GM21390 (cell line): ENCODE results near the gene TENM4.
"Not testable (repeated sequence)": the region's sequence is repeated elsewhere in the genome, so short reads cannot be mapped to it uniquely, and the experiment has no call there.

Experiments
- ATAC-seq: cut with Tn5 transposase; IDR thresholded peaks from one replicate; pipeline ENCODE4 v1.9.1; 2021; ENCODE audit not compliant: unreplicated experiment

TENM4 gene

DNA sequence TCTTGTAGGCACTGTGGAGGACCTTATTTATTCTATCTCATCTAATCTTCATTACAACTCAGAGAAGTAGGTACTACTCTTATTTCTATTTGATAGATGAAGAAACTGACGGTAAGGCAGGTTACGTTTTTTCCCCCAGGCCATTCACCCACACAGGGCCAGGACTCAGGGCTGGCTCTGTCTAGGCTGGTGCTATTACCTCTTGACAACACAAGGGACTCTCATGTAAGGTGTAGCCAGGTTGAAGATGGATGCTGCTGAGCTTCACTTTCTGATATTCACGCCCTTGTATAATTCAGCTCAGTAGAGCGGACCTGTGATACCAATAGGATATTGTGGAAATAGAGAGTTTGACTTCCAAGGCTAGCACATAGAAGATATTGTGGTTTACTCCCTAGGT, 453.1 kb downstream of the TENM4 start:
- ATAC-seq, result no peak

DNA sequence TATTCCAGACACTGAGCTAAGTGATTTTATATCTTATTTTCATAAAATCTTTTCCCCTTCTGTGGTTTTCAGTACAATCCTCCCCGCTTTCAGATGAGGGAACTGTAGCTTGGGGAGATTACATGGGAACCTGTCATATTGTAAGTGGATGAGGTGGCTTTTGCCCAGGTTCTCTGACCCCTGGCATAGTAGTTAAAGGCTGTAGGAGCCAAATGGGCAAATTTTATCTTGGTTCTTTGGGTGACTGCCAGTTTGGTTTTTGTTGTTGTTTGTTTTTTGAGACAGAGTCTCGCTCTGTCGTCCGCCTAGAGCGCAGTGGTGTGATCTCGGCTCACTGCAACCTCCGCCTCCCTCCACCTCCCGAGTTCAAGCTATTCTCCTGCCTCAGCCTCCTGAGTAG, 454.5 kb downstream of the TENM4 start:
- ATAC-seq, result no peak

DNA sequence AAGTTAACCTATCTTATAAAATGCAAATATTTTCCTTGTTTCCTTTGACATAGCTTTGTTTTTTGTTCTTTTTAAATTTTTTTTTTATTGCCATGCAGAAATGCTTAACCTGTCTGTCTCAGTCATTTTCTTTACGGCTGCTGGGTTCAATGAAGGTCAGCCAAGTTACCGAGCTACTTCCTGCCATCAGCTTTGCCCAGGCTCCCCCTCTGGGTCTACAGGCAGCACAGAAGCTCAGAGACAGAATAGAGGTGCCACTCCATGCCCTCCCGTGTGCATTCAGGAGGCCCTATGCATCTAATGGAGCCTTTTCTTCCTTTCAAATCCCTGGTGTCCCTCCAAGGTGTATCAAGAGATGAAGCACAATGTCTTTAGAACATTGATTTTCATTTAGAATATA, 455.2 kb downstream of the TENM4 start:
- no peak for ATAC-seq

DNA sequence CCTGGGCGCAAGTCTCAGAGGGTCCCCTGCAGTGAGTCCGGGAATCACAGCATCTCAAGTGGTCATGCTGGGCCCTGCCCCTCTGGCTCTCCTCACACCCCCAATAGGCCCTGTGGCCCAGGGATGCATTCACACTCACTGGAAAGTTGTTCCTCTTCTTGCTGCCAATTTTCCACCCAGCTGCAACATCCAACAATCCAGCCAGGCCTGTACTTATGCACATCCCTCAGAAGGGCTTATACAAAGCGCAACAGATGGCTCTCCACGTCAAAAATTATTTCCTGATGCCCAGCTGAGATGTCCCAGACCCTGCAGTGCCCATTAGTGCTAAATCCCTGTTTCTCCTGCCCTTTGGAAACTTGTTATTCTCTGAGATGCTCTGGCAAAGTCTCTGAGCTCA, 458.4 kb downstream of the TENM4 start:
- no peak for ATAC-seq

DNA sequence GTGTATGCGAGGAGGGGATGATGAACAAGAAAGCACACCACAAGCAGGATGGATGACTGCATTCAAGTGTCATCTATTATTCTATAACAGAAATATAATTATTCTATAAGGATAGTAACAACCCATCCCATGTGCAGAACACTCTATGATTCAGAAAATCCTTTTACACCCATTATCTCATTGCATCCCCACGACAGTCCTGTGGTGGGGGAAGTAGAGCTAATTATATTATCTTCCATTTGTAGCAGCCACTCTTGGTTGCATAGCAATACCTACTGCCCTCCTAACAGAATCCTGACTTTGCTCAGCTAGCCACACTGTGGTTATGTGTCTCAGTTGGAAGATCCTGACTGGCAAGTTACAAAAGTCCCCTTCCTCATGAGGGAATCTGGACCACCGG, 459.7 kb downstream of the TENM4 start:
- no peak for ATAC-seq

DNA sequence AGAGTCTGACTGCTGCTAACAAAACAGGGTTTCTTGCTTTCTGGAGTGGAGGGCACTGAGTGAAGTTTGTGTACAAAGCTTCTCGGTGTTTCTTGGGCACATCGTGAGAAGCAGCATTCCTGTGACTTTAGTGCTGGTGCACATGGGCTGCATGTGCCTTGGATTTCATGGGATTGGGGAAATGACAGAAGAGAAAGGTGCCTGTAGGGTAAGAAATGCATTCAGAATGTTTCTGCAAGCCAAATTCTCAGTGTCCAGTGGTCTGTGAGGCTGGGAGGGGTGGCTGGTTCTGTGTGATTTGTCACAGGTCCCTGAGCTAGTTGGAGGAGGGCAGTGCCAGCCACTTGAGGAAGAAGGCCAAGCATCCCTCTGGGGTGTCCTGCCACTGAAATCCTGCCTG, 462.0 kb downstream of the TENM4 start:
- no peak for ATAC-seq

DNA sequence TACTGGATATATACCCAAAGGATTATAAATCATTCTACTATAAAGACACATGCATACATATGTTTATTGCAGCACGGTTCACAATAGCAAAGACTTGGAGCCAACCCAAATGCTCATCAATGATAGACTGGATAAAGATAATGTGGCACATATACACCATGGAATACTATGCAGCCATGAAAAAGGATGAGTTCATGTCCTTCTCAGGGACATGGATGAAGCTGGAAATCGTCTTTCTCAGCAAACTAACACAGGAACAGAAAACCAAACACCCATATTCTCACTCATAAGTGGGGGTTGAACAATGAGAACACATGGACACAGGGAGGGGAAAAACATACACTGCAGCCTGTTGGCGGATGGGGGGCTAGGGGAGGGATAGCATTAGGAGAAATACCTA, 463.0 kb downstream of the TENM4 start:
- ATAC-seq, result not testable (repeated sequence)

DNA sequence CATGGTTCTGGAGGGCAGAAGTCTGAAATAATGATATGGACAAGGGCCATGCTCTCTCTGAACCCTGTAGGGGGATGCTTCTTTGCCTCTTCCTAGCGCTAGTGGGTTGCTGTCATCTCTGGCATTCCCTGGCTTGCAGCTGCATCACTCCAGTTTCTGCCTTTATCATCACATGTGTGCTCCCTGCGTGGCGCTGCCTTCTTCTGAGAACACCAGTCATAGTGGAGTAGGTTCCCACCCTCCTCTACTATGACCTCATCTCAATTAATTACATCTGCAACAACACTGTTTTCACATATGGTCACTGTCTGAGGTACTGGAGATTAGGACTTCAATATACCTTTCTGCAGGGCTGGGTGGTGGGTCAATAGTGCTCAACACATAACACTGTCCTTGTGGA, 463.8 kb downstream of the TENM4 start:
- no peak for ATAC-seq

DNA sequence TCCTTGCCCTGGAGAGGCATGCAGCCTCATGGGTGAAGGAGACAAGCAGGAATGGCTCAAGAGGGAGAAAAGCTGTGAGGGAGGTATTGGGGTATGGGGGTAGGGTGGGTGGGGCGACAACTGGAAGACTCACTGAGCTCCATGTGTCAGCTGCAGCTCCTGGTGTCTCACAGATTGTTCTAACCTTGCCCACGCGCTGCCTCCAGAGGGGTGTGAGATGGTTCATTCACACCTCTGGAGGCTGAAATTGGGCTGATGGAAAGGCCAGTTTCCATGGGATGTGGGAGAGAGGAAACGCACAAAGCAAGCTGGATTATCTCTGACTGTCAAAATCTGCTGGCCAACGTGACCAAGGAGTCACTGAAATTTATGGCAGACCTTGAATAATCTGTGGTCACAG, 465.7 kb downstream of the TENM4 start:
- ATAC-seq, result no peak

DNA sequence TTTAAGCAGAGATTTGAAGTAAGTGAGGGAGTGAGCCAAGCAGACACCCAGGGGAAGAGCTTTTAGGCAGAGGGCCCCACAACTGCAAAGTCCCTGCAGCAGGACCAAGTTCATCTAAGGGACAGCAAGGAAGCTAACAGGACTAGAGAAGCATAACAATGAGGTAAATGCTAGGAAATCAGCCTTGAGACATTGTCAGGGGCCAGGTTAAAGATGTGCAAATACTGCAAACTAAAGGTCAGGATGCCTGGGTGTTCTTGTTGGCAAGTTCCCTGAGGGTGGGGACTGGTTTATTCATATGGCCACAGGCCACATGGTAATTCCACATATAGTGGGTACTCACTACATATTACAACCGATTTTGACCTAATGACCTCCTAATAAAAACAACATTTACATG, 467.0 kb downstream of the TENM4 start:
- ATAC-seq, result no peak

DNA sequence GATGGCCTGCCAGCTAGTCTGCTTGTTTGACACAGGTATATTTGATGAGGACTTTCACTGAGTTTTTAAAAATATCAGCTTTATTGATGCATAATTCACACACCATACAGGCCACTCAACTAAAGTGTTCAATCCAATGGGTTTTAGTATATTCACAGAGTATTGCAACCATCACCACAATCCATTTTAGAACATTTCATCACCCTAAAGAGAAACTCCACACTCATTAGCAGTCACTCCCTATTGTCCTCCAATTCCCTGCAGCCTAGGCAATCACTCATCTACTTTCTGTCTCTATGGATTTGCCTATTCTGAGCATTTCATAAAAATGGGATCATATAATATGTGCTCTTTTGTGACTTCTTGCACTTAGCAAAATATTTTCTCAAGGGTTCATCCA, 468.2 kb downstream of the TENM4 start:
- no peak for ATAC-seq

DNA sequence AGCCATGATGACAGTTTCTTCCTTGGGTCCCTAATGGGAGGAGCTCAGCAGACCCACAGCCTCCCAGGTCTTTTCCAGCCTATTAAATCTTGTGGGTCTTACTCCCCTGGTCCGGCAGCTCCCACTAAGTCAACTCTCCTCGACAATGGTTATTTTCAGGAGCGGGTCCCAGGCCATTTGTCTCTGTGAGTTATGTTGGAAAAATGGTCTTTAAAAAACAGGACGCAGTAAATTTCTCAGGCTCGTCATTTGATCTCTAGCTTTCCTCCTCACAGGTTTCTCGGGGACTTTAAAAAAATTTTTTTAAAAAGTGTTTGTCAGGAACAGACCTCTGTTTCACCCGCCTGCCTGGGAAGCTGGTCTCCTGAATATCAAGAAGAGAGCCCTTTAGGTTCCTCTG, 468.7 kb downstream of the TENM4 start:
- ATAC-seq, result no peak

DNA sequence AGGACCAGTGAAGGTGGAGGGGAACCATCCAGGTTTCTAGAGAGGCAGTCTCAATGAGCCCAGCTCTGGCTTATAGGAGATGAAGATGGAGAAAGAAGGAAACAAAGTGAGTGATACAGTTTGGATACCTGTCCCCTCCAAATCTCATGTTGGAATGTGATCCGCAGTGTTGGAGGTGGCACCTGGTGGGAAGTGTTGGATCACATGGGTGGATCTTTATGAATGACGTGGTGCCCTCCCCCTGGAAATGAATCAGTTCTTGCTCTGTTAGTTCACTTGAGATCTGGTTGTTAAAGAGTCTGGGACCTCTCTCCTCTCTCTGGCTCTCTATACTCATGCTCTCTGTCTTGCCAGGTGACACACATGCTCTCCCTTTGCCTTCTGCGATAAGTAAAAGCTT, 473.0 kb downstream of the TENM4 start:
- ATAC-seq, result no peak

DNA sequence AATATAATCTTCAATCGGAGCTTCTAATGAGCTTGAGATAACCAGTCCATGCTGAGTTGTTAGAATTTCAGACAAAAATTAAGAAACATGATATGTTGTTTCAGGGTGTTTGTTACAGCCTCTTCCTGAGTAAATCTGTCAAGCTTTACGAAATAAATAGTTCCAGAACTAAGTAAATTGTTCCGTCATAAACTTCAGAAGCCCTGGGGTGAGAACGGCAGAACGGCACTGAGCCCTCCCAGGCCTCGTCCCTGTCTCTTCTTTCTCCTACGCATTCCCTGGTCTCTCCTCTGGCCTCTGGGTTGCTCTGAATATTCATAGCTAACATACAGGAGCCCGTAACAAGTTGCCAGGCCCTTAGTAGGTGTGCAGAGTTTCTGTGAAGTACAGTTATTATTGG, 475.4 kb downstream of the TENM4 start:
- no peak for ATAC-seq

DNA sequence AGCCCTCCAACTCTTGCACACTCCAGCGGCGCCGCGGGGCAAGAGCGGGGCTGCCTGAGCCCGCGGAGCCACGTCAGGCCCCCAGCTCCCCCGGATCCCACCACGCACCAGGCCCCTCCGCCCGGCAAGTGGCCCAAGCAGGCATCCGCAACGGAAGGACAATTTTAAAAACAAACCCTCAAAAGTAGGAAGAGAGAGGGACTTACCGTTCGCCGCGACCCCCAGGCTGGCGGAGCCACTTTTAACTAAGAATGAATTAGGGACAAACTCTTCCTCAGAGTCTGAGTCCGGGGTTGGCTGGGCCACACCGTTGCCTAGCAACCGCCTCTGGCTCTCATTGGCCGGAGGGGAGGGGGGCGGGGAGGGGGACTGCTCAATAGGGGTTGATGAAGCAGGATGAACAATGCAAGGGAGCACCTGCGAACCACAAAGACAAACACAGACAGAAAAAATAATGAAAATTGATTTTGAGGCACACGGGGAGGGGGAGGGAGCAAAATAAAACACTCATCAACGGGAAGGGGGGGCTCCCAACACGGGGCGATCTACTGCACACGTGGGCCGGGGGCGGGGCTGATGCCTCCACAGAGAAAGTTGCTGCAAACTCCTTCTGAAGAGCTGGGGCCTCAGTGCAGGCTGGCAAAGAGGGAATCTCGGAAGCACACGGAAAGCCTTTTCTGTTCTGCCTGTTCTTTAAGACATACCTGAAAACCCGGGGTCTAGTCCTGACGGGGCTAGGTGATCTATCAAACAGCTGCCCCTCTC, 478.7 kb downstream of the TENM4 start:
- no peak for ATAC-seq

DNA sequence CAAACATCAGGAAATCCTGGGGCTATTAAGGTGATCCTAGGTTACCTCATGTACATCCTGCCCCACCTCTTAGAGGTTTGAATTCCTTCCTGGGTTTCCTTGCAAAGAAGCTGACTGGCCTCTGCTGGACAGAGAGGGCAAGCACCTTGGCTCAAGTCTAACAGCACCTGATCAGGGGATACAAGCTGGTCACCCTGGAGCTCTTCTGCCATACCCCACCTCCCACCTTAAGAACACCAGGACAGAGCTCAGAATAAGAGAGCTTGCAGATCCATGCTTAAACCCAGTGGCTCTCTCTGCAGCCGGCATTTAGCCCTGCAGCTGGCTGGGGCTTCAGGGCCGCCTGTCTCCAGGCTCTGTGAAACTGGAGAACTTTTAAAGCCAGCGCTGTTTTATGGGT, 479.6 kb downstream of the TENM4 start:
- ATAC-seq, result no peak

DNA sequence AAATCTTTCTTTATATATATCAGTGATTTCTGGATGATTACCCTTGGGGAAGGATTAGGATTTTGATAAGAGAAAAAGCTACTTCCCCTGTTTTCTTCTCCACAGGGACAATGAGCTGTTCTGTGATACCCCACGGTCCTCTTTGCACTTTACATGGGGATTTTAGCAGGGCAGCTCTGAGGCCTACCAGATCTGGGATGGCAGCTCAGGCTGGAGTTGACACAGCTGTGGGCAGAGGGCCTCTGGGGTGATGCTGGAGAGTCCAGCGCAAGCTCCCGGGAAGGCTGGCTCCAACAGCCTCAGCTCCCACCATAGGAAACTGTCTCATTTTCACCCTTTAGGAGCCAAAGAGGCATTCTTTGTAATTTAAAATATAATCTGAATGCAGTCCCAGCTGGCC, 482.4 kb downstream of the TENM4 start:
- no peak for ATAC-seq

DNA sequence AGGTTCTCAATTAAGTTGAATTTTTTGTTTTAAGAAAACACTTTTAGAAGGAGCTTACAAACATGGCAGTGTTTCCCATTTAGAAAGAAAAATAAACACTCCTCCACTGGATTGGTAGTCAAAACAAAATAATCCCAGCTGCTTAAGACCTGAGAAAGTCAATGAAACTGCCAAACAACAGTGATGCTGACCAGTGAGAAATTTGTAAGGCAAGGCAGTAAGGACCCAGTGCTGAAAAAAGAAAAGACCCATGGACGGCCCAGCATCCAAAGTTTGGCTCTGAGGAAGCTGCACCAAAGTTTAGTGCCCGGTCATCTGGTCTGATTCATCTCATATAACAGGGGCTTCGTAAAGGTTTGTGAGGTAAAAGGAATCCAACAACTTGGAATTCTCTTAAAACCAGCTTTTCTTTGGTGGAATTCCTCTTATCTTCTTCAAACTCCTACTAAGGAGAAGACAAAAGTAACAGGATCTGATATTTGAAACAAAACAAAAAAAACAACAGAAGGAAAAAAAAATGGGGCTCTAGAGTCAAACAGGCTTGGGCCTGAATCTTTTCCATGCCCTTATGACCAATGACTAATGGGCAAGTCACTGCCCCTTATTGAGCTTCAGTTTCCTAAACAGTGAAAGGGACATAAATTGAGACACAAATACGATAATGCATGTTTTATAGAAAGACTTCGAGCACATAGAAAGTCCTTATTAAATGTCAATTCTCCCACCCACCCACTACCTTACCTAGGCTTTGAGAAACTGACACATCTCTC, 483.2 kb downstream of the TENM4 start:
- no peak for ATAC-seq

DNA sequence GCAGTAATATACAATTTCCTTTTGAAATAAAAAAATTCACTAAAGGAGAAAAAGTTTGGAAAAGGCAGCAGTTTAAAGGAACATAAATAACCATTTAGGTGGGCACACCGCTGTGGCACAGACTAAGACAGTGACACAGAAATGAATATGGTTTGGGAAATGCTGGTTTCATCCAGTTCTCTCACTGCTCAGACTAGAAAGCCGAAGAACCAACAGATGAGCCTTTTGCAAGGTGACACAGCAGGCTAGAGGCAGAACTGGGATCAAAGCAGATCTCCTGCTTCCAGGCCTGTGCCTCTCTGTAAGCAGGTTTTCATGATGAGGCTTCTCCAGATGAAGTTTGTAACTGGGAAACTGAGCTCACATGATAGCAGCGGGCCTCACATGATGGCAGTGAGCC, 486.1 kb downstream of the TENM4 start:
- ATAC-seq, result no peak

DNA sequence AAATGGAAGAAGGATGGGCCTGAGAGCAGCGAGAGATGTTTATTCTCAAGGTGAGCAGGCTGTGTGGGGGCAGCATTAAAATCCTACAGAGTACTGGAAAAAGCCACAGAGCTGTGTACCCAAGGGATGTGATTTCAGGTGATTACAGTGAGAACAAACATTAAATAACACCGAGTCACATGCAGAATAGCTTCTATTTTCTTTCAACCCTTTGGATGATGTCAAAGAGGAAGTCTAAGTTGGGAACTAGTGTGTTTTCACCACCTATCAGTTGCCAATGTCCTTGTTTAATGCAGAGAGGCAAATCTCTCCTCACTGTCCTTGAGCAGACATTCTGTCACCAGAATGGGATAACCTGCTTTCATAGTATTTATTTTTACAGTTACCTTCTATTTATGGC, 486.6 kb downstream of the TENM4 start:
- ATAC-seq, result no peak

DNA sequence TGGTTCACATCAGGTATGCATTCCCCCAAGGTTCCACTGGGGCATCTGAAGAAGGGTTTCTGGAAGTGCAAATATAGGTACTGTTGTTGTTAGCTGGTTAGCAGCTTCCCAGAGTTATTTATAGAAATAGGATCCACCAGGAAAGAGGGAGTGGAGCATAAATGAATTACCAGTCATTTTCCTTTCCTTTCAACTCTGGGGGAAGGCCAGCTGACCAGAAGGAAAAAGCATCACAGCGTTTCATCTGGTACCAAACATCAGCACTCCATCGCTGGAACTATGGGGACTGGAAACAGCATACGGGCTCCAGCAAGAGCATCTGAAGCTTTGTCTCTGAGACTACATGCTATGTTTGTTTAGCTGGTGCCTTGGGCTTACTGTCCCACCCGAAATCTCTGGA, 487.9 kb downstream of the TENM4 start:
- ATAC-seq, result no peak

DNA sequence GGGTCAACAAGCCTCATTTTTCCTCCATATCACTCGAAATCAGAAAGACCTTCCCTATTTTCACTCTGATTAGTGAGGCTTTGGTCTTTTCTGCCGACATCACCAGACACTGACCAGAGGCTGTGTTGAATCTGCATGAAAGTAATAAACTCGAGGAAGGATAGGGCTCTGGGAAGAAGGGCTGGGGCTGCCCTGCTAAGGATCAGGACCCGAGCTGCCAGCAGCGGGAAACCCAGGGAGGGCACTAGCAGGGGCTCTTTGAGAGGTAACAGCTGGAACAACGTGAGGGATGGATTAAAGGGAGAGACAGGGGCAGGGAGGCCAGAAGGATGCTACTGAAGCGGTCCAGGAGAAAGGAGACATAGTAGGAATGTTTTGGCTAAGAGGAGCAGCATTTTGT, 488.7 kb downstream of the TENM4 start:
- no peak for ATAC-seq
